ELR (cell line): ENCODE data around the gene OTX1.

Experiments used
- DNase-seq: peaks from one replicate; pipeline ENCODE4 v3.0.0-alpha.2; 2015; ENCODE audit warnings: low read depth

Gene OTX1

DNA sequence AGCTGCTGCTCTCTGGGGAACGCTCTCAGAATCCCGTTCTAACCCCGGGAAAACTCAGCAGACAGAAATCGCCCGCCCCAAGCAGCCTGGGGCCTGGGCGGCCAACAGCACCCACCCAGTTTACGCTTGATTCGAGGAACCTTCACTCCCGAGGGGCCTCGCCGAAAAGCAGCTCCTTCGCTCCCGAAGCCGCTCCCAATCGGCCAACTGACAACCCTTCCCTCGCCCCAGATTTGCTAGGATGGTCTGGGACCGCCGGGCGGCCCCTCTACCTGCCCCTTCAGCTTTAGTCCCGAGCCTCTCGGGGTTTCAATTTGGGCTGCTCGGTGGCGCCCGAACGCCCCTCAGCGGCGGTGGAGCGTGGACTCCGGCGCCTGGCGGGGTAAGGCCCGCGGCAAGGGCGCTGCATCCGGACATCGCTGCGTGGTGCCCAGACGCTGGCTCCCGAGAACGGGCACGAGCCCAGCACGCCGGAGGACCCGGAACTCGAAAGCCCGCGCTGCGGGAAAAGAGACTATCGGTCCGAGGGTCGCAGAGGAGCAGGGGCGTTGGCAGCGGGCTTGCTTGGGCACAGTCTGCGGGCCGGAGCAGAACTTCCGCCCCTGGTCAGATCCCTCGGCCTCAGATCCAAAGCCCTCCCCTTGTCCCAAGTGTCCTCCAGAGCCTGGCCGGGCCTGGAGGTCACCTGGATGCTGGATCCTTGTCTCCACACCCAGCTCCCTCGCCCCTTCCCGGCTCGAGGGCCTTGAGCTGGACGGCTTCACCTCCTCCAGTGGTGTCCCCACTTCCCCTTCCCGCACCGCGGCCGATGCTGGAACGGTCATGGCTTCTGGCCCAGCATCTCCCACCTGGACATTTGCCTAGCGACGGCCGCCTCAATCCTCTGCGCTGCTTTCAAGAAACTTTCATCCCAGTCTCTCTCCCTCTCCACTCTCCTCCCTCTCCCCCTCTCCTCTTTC, 3.0 kb upstream of the OTX1 start:
- DNase-seq, result no peak

DNA sequence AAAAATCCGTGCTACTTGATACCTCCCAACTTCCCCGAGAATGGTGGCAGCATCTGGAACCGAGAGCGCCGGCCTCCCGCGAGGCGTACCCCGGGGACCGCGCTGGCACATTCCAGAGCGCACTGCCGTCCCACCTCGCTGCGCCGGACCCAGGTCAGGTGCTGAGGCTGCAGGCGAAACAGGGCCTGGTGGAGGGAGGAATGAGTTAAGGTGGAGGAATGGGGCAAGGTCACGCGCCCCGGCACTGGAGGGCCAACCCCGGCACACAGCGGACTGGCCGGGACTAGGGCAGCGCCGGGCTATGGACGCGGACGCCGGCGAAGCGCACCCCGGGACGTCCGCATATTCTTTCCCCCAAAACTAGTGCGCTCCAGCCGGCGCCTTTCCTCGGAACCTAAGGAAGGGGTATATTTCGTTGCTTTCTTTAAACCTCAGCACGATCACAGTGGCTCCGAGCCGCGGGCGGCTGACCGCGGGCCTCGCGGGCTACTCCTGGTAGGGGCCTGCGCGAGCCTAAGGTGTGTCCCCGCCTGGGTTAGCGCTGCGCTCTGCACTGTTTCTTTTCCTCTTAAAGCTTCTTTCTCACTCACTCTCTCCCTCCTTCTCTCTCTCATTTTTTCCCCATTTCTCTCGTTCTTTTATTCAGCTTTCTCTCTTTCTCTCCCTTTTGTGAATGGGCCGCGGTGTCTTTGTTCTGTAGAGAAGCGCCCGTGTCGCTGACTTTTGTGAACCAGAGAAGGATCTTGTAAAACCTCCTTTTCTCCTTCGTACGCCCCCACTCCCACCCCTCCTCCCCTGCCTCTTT, 2.1 kb upstream of the OTX1 start:
- no peak for DNase-seq

DNA sequence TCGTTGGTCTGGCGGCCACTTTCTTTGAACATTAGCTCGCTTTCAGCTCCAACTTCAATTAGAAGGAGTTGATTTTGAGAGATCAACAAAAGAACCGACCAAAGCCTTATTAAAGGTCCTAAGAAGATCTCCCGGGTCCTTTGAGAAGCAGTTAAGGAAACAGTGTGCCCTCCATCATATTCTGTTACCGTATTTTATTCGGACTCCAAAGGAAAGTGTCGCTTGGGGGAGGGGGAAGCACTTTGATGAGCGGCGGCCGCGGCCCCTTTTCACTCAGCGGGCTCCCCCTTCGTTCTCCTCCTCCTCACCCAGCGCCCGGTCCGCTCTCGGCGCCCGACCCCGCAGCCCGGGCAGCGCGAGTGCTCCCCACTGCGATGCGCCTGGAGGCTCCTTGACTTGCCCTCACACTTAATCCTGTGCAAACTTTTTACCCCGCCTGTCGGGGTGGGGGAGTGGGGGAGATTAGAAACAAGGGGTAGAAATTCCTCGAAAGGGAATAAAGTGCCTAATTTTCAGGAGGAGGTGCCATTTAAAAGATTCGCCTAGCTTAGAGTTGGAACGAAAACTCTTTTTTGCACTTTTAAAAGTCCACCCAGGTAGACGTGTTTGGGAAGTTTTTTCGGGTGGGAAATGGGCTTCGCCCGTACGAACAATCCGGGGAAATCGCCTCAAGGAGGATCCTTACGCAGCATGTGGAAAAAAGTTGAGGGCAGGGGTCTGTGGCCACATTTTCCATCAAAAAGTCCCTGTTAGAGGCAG, 1.2 kb upstream of the OTX1 start:
- peak; percentile 9 for DNase-seq

DNA sequence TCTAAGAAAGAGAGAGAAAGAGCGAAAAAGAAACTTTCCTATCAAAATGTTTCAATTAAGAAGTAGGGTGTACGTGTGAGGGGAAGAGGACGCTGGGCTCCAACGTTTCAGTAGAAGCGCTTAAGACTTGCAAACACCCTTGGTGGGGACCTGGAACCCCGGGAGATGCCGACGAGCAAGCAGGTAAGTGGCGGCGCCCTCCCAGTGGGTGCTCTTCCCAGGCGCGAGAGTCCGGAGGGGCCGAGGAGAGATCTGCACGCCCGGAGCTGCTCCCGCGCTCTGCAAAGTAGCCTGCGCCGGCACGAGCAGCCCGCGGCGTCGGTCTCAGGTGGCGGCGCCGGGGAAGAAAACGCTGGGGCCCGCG, 678 bp upstream of the OTX1 start:
- DNase-seq, result peak; percentile 62

GRCh38 chr2:63051042-63051794, 588 bp downstream of the OTX1 start:
- no peak for DNase-seq

GRCh38 chr2:63051795-63052333, 1.2 kb downstream of the OTX1 start:
- no peak for DNase-seq

DNA sequence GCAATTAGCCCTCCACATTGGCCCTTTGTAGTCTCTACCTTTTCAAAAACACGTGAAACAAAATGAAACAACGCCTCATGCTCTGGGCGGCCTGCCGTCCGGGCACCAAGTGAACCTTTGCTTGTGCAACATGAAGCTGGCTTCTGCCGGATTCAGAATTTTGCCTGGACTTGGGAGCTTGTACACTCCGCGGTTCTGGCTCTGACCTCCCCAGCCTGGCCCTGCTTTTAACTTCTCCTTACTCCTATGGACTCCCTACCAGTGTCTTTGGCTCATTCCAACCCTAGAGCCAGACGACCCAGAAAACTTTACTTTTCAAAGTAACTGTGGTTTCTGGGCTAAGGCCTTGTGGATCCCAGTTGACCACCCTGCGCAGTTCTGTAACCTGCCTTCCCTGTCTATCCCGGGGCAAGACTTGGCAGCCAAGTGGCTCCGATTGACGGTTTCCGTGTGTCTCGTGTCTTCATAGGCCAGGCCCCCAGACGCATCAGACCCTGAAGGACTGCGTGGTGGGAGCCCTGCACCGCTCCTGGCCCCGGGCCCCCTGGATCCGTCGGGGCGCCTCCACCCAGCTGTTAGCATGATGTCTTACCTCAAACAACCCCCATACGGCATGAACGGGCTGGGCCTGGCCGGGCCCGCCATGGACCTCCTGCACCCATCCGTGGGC, 1.9 kb downstream of the OTX1 start:
- DNase-seq, result no peak

- no peak for DNase-seq
Observed at GRCh38 chr2:63053081-63053888, 2.7 kb downstream of the OTX1 start.

GRCh38 chr2:63053889-63054602, 3.4 kb downstream of the OTX1 start:
- DNase-seq, result no peak

DNA sequence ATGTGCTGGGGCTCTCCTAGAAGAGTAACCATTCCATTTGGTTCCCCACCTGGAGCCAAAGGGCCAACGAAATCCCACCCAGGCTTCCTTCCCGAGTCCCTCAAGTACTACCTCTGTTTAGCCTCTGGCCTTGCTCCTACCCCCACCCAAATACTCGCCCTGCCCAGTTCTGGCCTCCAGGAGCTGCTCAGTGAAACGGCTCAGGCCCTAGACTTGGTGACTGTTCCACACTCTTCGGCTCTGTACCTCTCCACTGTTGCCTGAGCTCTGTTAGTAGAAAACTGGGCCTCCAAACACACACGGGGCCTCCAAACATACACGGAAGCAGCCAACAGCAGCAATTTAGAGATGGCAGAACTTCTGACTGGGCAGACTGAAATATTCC, 4.2 kb downstream of the OTX1 start:
- DNase-seq, result no peak

DNA sequence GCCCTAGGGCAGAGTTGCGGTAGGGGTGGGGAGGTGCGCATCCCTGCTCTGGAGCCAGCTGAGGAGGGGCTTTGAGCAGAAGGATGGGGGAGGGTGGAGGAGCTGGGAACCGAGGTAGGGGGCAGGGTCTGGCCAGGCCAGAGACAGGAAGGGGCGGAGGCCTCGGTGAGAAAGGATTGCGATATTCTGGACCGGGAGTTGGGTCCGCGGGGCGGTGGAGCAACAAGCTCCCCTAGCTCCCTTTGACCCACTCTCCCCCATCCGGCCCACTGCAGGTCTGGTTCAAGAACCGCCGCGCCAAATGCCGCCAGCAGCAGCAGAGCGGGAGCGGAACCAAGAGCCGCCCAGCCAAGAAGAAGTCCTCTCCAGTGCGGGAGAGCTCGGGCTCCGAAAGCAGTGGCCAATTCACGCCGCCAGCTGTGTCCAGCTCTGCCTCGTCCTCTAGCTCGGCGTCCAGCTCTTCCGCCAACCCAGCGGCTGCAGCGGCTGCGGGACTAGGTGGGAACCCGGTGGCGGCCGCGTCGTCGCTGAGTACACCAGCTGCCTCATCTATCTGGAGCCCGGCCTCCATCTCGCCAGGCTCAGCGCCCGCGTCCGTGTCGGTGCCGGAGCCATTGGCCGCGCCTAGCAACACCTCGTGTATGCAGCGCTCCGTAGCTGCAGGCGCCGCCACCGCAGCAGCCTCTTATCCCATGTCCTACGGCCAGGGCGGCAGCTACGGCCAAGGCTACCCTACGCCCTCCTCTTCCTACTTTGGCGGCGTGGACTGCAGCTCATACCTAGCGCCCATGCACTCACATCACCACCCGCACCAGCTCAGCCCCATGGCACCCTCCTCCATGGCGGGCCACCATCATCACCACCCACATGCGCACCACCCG, 4.8 kb downstream of the OTX1 start:
- DNase-seq, result no peak

- DNase-seq, result peak; percentile 46
Observed at GRCh38 chr2:63056107-63057050, 5.7 kb downstream of the OTX1 start.

DNA sequence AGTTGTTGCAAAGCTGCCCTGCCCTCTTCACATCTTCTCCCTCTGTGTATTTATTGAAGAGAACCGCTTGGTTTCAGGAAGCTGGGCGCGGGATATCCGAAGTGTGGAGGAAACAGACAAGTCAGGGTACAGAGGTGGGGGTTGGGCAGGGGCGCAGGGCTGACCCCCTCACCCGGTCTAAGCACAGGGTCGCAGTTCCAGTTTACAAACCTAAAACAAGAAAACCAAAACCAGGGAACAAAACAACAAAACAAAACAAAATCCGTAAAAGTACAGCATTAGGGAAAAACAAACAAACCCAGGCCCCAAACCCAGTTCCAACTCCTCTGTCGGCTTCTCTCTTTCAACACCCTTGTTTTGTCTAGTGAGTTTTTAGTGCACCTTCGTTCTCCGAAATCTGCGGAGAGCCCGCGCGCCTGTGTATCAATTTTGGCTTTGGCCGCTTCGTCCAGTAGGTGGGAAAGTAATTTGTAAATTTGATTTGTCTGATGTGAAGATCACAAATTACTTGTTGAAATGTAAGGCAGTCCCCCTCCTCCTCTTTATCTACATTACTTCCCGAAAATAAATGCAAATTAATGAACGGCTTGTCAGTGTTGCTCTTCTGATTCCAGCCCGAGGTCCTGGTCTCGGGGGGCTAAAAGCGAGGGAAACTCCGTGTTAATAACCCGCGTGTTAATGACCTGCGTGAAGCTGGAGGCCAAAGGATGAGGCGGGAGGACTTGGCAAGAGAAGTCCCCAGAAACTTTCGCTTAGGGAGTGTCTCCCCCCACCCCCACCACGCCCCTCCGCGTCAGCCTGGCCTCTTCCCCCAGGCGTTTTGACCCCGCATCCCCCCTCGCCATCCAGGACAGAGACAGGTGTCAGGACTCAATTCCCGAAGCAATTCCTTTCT, 6.9 kb downstream of the OTX1 start:
- no peak for DNase-seq

DNA sequence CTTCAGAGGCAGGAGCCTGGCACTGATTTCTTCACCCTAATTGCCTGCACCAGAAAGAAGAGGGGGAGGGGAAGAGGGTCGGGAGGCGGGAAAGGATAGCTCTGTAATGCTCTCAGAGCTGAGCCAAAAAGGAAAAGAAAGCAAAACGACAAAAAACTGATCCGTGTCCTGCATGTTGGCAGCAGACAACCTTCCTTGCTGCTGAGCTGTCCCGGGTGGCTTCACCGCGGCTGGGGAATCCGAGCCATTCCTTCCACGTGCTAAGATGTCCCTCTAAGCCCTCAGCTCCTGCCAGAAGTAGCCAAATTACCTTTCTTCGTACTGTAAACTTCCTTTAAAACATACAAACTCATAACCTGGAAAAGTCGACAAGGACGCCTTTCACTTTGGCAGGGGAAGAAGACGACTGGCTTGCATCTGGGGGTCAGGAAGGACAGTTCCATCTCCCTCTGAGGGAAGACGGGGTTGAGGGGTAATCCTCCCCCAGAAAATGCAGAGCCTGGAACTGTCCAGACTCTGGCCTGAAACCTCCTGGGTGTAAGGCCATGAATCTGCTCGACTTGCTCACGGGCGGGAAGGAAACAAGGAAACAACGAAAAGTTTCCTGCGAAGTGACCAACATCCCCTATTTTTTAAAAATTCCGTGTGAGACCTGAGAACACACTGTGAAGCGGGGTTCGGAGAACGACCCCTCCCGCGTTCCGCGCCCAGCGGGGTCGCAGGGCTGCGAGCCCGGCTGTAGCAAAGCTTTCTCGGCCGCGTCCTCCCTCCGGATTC, 7.7 kb downstream of the OTX1 start:
- peak; percentile 32 for DNase-seq
